GM12891 (cell line): ENCODE results near the gene CDC20B.

Experiments
- DNase-seq: peaks from one replicate; pipeline ENCODE4 v3.0.0; 2011; ENCODE audit warnings: low spot score; ENCODE audit not compliant: insufficient read length
- FAIRE-seq: peaks from 2 replicates; lab custom pipeline; 2011; peaks lifted over from hg19 to GRCh38; lab: Jason Lieb, UNC
- PAX5 ChIP-seq: IDR thresholded peaks from 2 replicates; pipeline ENCODE4 v1.6.1; 2011; ENCODE audit warnings: low read length, moderate library complexity, mild to moderate bottlenecking; ENCODE audit not compliant: insufficient read depth, severe bottlenecking
- POLR2A ChIP-seq: IDR thresholded peaks from 2 replicates; pipeline ENCODE4 v1.6.1; 2011; ENCODE audit warnings: low read depth, low read length, control low read depth
- POLR2AphosphoS5 ChIP-seq: IDR thresholded peaks from 2 replicates; pipeline ENCODE4 v1.6.1; 2011; ENCODE audit warnings: low read depth, low read length, control low read depth
- POU2F2 ChIP-seq: IDR thresholded peaks from 2 replicates; pipeline ENCODE4 v1.6.1; 2011; ENCODE audit warnings: low read depth, mild to moderate bottlenecking, control low read depth, low read length, moderate library complexity
- SPI1 ChIP-seq: IDR thresholded peaks from 2 replicates; pipeline ENCODE4 v1.6.1; 2011; ENCODE audit warnings: low read depth, low read length, control low read depth
- TAF1 ChIP-seq: IDR thresholded peaks from 2 replicates; pipeline ENCODE4 v1.6.1; 2011; ENCODE audit warnings: low read depth, low read length, control low read depth

Gene CDC20B

DNA sequence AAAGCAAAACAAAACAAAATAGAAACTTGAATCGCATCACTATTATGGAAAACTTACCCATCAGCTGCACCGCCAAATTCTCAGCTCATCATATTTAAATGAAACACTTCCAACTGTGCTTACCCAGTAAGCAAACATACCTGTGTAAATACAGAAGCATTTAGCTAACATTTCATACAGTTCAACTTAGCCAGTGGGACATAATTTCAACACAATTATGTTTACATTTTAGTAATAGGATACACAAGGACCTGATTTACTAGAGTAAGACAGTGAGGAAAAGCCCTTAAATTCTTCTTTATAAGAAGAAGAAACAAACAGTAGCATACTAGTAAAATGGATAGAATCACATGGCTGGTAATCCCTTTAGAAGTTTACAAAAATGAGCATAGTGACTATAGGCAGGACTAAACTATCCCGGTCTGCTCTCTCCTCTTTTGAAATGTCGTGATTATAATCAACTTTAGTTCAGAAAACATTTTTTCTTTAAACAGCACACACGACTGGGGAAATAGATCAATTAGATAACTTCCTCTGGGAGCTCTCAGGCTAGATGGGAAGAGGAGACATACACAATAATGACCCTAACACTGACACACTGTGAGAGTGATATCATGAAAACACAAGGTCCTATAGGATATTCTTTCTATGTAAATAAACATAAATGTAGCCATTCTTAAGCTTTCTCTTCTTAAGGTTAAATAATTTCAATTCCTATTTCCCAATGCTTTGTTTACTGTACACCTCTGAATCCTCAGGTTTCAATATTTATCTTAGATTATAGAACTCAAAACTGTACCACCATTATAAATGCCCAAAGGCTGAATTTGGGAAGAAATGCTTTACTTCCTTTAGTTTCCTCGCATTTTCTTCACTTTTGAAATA is 15.9 kb upstream of the CDC20B start:
- FAIRE-seq (no peak), DNase-seq (no peak)
- TF ChIP-seq POU2F2, result no peak
- TF ChIP-seq TAF1, result no peak
- no peak for TF ChIP-seq POLR2AphosphoS5
- TF ChIP-seq POLR2A, result no peak
- TF ChIP-seq PAX5, result no peak
- no peak for TF ChIP-seq SPI1

DNA sequence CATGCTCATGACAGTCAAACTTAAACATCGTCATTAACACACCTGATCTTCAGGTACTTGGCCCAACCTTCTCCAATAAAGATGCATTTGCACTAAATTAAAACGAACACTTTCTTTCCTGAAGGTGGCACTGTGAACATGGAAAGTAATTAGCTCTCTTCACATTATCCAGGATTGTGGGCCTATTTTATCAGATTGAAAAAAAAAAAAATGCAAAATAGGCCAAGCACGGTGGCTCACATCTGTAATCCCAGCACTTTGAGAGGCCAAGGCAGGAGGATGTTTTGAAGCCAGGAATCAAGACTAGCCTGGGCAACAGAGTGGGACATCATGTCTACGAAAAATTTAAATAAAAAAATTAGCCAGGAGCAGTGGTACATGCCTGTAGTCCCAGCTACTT is 14.4 kb upstream of the CDC20B start:
- no peak for FAIRE-seq
- no peak for DNase-seq
- no peak for TF ChIP-seq PAX5
- no peak for TF ChIP-seq POLR2AphosphoS5
- TF ChIP-seq SPI1, result no peak
- TF ChIP-seq POU2F2, result no peak
- TF ChIP-seq POLR2A, result no peak
- no peak for TF ChIP-seq TAF1

DNA sequence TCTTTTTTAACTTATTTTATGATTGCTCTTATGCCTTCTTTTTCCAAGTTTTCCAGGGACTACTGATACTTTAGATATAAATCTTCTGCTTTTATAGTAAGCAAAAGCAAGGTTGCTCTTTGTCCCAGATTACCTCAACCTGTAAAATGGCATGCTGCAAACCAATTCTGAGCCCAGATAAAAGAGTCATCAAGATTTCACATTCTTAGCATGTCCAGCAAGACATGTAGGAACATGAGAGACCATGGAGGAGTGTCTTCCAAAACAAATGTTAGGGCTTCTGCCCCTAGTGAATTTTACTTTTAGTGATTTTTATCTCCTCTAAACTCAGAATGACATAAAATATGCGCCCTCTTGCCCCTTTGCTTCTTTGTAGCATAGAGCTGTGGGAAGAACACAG is 7.0 kb upstream of the CDC20B start:
- FAIRE-seq, result no peak
- no peak for DNase-seq
- TF ChIP-seq POLR2A (no peak), PAX5 (no peak), POLR2AphosphoS5 (no peak), POU2F2 (no peak), TAF1 (no peak), SPI1 (no peak)

DNA sequence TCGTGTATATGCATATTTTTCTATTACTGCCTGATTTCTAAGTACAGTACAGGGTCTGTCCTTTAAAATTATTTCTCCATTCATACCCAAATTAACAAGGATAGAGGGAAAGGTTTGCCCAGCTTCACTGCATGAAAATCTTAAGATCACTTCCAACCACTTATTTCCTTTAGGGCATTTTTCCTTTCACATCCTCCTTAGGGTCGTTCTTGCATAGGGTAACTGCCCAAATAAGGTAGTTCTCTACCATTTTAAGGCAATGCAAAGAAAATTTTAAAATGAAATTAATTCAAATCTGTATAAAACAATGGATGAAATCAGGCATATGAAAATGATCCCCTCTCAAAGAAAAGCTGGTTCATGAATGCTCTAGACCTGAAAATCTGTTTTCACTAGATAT is 4.1 kb upstream of the CDC20B start:
- DNase-seq (no peak), FAIRE-seq (no peak)
- TF ChIP-seq PAX5, result no peak
- TF ChIP-seq POLR2A, result no peak
- TF ChIP-seq TAF1, result no peak
- no peak for TF ChIP-seq POLR2AphosphoS5
- peak; percentile 46 for TF ChIP-seq SPI1

DNA sequence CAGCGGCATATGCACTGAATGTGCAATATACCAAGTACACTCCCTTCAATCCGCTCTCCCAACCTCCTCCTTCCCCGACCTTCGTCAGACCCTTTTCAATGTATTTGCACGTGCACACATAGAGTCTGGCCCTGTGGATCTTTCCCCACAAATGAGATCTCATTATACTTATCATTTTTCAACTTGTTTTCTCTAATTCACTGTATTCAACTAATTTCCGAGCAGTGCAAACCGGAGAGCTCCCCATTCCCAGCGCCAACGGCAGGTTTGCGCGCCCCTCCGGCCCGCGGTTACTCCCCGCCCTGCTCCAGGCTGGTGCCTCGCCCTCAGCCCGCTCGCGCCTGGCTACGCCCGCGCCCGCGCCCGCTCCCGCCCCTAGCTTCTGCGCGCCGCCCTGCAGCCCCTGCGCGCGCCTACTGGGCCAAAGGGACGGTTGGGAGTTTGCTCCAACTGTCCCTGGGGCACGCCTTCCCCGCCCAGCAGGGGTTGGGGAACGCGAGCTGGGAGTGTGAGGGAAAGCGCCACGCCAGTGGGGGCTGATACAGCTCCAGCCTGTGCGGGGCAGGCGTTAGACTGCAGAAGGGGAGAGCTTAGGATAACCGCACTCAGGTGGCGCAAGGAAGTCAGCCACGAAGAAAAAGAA is 3.3 kb upstream of the CDC20B start:
- no peak for TF ChIP-seq SPI1
- TF ChIP-seq POLR2A, result no peak
- no peak for TF ChIP-seq TAF1
- no peak for TF ChIP-seq PAX5
- TF ChIP-seq POU2F2, result no peak
- DNase-seq (no peak), FAIRE-seq (no peak)

DNA sequence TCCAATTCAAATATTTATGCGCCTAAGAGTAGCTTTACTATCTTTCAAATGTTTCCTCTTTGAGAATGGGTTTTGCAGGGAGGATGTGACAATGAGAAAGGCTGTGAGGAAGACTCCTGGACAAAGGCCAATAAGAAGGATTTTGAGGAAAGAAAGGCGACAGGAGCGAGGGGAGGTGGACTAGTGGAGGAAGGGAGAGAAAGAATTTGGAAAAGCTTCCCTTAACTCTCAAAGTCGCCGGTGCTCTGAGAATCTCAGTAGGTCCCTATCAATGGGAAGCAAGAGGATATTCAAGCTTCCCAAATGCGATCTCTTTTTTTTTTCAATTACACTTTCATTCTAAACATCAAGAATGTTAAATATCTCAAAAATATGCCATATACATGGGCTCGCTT is 2.8 kb upstream of the CDC20B start:
- FAIRE-seq (no peak), DNase-seq (no peak)
- TF ChIP-seq TAF1, result no peak
- TF ChIP-seq POU2F2, result no peak
- TF ChIP-seq PAX5, result no peak
- no peak for TF ChIP-seq POLR2AphosphoS5
- no peak for TF ChIP-seq SPI1

DNA sequence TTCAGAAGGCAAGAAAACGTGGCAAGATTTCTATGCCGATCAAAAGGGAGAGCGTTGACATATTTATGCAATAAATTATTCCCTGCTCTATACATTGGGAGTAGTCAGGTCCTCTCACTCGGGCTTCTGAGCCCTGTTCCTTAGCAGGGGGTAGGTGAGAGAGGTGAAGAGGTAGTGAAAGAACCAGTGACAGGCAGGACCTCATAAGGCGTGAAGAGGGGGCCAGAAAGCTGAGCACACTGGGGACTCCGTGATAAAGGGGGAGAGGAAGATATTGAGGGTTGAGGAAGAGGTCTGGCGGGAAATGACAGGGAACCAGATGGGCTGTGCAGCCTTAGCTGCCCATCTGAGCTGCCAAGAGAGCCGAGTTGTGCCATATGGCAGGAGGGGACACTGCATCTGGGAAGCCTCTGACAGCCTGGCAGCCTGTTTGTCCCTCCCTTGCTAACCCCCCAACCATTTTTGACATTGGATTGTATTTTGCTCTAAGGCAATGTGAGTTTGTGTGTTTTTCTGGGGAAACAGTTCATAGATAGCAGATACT is 782 bp upstream of the CDC20B start:
- no peak for TF ChIP-seq POLR2A
- no peak for TF ChIP-seq PAX5
- no peak for TF ChIP-seq POLR2AphosphoS5
- no peak for TF ChIP-seq POU2F2
- no peak for TF ChIP-seq TAF1
- no peak for TF ChIP-seq SPI1
- peak; percentile 68 for FAIRE-seq
- no peak for DNase-seq

DNA sequence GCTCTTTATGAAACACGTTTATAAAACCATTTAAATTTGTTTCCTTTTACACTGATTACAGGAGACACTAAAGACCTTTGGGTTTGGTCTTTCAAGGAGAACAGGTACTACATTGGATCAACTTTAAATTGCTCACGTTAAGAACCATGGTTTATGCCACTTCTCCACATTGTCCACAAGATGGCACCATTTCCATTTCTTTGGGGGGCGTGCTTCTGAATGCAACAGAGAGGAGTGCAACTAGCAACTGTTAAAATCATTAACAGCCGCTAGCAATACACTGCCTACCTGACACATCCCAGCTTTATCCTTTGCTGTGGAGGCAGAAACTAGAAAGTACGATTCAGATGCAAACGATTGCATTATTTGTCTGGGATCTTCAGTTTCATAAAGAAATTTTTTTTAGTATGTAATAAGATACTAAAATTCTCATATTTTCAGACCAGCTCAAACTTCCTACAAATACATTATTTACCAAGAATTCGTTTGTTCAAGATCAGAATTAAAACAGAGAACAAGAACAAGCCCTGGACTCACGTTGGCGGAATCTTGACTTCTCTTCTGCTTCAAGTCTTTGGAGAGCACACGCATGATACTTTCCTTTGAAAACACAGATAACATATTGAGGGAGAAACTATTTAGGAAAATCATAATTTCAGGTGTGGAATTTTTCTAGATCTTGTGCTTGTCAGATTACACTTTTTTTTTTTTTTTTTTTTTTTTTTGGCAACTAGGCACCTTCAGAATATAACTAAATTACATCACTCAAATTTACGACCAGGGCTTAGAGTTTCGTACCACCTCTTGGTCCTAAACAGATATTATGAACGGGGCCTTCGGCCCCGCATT is 702 bp downstream of the CDC20B start:
- DNase-seq (peak; percentile 47), FAIRE-seq (peak; percentile 93)
- no peak for TF ChIP-seq POLR2AphosphoS5
- TF ChIP-seq PAX5, result no peak
- no peak for TF ChIP-seq SPI1
- TF ChIP-seq POLR2A, result no peak
- no peak for TF ChIP-seq POU2F2
- TF ChIP-seq TAF1, result no peak
